RWPE2 (cell line): ENCODE data around the gene CAPN2.

ENCODE experiments used
- ATAC-seq: fragments of 200-7000 bp; cut with Tn5 transposase; 3 replicates; pipeline ENCODE4 v1.9.1; 2021; ENCODE audit warnings: low read depth
- DNase-seq: peaks from one replicate; pipeline ENCODE4 v3.0.0-alpha.2; 2020; ENCODE audit warnings: low spot score
- H3K27ac ChIP-seq: fragments of 450-650 bp; 2 replicates; pipeline ENCODE4 v1.5.1; 2017; ENCODE audit warnings: mild to moderate bottlenecking; ENCODE audit not compliant: poor library complexity, severe bottlenecking
- H3K27me3 ChIP-seq: fragments of 250-450 bp; sonication (Bioruptor Pico); 2 replicates; pipeline ENCODE4 v1.5.1; 2021; ENCODE audit warnings: mild to moderate bottlenecking, moderate library complexity; ENCODE audit not compliant: insufficient read depth, poor library complexity, severe bottlenecking
- H3K36me3 ChIP-seq: fragments of 250-450 bp; sonication (Bioruptor Pico); 2 replicates; pipeline ENCODE4 v1.5.1; 2020; ENCODE audit warnings: low read depth, mild to moderate bottlenecking, moderate library complexity
- H3K4me1 ChIP-seq: fragments of 250-450 bp; sonication (Bioruptor Pico); 2 replicates; pipeline ENCODE4 v1.5.1; 2021; ENCODE audit warnings: mild to moderate bottlenecking, moderate library complexity; ENCODE audit not compliant: insufficient read depth, poor library complexity, severe bottlenecking
- H3K4me3 ChIP-seq: fragments of 250-450 bp; sonication (Bioruptor Pico); 2 replicates; pipeline ENCODE4 v1.5.1; 2021; ENCODE audit warnings: mild to moderate bottlenecking, moderate library complexity; ENCODE audit not compliant: severe bottlenecking
- H3K9me3 ChIP-seq: fragments of 250-450 bp; sonication (Bioruptor Pico); 2 replicates; pipeline ENCODE4 v1.5.1; 2021; ENCODE audit warnings: mild to moderate bottlenecking, moderate library complexity; ENCODE audit not compliant: severe bottlenecking
- CTCF ChIP-seq: fragments of 450-650 bp; IDR thresholded peaks from one replicate; pipeline ENCODE4 v1.5.1; 2017; ENCODE audit warnings: mild to moderate bottlenecking, moderate library complexity; ENCODE audit not compliant: poor library complexity, severe bottlenecking

The CAPN2 gene

DNA sequence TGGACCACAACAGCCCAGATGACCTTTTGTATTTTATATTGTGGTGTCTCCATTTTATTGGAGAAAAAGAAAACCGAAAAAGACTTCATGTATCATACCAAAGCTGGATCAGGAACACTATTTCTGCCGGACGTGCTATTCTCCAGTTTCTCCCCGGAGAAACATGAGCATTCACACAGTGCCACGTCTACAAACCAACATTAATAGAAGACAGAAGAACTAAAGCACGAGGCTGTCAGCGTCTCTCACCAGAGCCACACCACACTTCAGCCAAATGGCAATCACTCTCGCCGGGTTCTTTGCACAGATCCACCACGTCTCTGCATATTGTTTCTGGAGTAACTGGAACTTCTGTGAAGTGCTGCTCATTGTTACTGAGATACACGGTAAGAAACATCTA, 108.6 kb downstream of the CAPN2 start:
- no peaks in the 10 kb centered on the region for H3K9me3 ChIP-seq
- H3K27ac ChIP-seq, result no peak overlapping the region
- no peaks in the 10 kb centered on the region for H3K36me3 ChIP-seq
- ATAC-seq (no peak), DNase-seq (no peak)
- TF ChIP-seq CTCF, result no peak
- no peaks in the 10 kb centered on the region for H3K27me3 ChIP-seq
- no peak overlapping the region for H3K4me3 ChIP-seq
- peaks cover 5% of the 10 kb centered on the region for H3K4me1 ChIP-seq

- no peak for TF ChIP-seq CTCF
- no peaks in the 10 kb centered on the region for H3K4me1 ChIP-seq
- no peak overlapping the region for H3K27ac ChIP-seq
- H3K36me3 ChIP-seq, result no peaks in the 10 kb centered on the region
- H3K4me3 ChIP-seq, result no peak overlapping the region
- no peaks in the 10 kb centered on the region for H3K9me3 ChIP-seq
- DNase-seq (no peak), ATAC-seq (no peak)
- no peaks in the 10 kb centered on the region for H3K27me3 ChIP-seq
Measured at GRCh38 chr1:223824287-223824686, 111.9 kb downstream of the CAPN2 start.

GRCh38 chr1:223824712-223825111, 112.4 kb downstream of the CAPN2 start:
- no peak overlapping the region for H3K4me3 ChIP-seq
- no peaks in the 10 kb centered on the region for H3K27me3 ChIP-seq
- no peak overlapping the region for H3K27ac ChIP-seq
- no peak for TF ChIP-seq CTCF
- no peaks in the 10 kb centered on the region for H3K4me1 ChIP-seq
- H3K9me3 ChIP-seq, result no peaks in the 10 kb centered on the region
- ATAC-seq (no peak), DNase-seq (no peak)
- H3K36me3 ChIP-seq, result no peaks in the 10 kb centered on the region
